ENCODE measurements around the gene ABCB1. TPM values are rescaled to one million over a fixed set of nuclear protein-coding genes. Genes with fewer than 3 reads are reported as not detected.

ABCB1 gene
- total and polyA plus RNA-seq, 5 donors: 0.50 to 3.3 (median 0.62) TPM

DNA sequence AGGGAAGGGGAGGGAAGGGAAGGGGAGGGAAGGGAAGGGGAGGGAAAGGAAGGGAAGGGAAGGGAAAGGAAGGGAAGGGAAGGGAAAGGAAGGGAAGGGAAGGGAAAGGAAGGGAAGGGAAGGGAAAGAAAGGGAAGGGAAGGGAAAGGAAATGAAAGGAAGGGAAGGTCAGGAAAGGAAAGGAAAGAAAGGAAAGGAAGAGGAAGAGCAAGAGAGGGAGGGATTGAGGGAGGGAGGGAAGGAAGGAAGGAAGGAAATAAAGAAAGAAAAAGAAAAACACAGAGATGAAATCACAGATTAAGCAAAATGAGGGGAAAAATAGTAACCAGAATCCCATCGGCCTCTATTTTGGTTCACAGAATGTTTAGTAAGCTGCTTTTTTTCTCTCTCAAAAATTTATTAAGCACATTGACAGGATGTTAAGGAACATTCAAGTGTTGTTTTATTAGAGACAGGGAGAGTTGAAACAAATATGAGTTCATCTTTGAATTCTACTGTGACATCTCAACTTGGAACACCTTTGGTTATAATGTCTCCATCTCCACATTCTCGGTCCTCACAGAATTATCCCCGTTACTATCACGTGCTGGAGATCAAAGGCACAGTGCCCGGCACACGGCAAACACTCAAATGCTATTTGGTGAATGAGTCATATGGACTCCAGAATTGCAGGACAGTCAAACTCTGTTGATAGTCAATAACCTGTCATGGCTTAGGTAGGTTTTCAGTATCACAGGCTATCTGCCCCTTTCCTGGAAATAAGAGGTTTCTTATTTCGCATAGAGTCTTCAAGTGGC, 52.4 kb downstream of the ABCB1 start:
- H3K4me1 ChIP-seq (ENCODE audit: control insufficient read depth, insufficient read depth, low read length): no peaks in the 10 kb centered on the region
- no peak for DNase-seq
- H3K27me3 ChIP-seq (ENCODE audit: control insufficient read depth, insufficient read depth): no peaks in the 10 kb centered on the region
- no peak for ATAC-seq
- no peak overlapping the region for H3K4me3 ChIP-seq (ENCODE audit: low read length)
- H3K9me3 ChIP-seq (ENCODE audit: control insufficient read depth, low read length): no peaks in the 10 kb centered on the region
- intact Hi-C loops (cut with DNase I): no loop called here
- H3K27ac ChIP-seq (ENCODE audit: low read length): no peak overlapping the region
- 92% methylated on average over 7 of the region's 7 CpGs for WGBS

DNA sequence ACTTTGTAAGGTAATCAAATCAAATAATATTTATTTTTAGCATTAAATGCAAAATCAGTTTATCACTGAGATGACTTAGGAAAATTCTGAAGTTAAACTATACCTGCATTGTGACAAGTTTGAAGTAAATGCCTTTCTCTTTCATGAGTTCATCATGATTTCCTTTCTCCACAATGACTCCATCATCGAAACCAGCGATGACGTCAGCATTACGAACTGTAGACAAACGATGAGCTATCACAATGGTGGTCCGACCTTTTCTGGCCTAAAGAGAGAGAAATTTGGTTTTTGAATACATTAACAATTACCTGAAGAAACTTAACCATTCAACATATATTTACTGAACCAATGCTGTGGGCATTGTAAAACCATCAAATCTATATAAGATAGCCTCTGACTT, 54.9 kb downstream of the ABCB1 start:
- H3K4me1 ChIP-seq (ENCODE audit: control insufficient read depth, insufficient read depth, low read length): no peaks in the 10 kb centered on the region
- no peaks in the 10 kb centered on the region for H3K9me3 ChIP-seq (ENCODE audit: control insufficient read depth, low read length)
- DNase-seq: no peak
- no peaks in the 10 kb centered on the region for H3K27me3 ChIP-seq (ENCODE audit: control insufficient read depth, insufficient read depth)
- no peak overlapping the region for H3K27ac ChIP-seq (ENCODE audit: low read length)
- no peak overlapping the region for H3K4me3 ChIP-seq (ENCODE audit: low read length)
- intact Hi-C loops (cut with DNase I): no loop called here
- no peak for ATAC-seq
- WGBS: 89% methylated on average over 6 of the region's 6 CpGs

DNA sequence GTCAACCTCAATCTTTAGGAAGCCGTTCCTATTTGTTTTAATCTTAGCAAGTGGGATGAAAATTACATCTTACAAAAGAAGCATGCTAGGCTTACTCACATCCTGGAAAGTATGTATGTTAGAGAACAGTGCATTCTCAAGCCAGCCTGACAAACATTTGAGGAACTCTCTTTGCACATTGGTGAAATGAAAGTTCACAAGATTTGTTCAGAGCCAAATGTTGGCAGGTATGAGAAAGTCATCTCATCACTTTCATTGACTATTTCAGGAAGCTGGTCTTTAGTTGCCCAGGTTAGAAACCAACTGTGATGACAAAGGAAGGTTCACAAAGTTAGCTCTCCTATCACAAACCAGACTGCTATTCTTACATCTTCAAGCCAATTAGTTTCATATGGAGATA, 57.1 kb downstream of the ABCB1 start:
- intact Hi-C loops (cut with DNase I): no loop called here
- Histone ChIP-seq H3K27ac (ENCODE audit: low read length) (no peak overlapping the region), H3K27me3 (ENCODE audit: control insufficient read depth, insufficient read depth) (no peaks in the 10 kb centered on the region), H3K4me3 (ENCODE audit: low read length) (no peak overlapping the region), H3K9me3 (ENCODE audit: control insufficient read depth, low read length) (no peaks in the 10 kb centered on the region), H3K4me1 (ENCODE audit: control insufficient read depth, insufficient read depth, low read length) (no peaks in the 10 kb centered on the region)
- 65% methylated on average over 1 of the region's 1 CpG for WGBS
- no peak for ATAC-seq
- no peak for DNase-seq

DNA sequence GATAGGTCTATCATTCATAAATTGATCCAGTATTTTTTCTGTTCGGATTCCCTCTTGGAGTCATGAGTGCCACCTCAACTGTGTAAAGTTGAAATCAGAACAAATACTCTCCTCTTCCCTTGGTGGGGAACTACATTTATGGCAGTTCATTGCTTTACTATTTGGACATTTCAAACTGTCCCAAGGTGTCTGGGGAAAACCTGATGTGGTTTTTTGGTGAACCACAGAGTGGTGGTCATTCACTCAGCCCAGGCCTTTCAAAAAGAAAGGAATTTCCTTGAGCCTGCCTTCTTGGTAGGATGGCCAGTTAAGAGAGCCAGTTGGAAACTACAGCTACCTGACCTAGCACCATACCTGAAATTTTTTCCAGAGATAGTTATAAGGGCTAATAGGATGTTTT, 59.0 kb downstream of the ABCB1 start:
- H3K27me3 ChIP-seq (ENCODE audit: control insufficient read depth, insufficient read depth): no peaks in the 10 kb centered on the region
- no peaks in the 10 kb centered on the region for H3K9me3 ChIP-seq (ENCODE audit: control insufficient read depth, low read length)
- intact Hi-C loops (cut with DNase I): no loop called here
- no peaks in the 10 kb centered on the region for H3K4me1 ChIP-seq (ENCODE audit: control insufficient read depth, insufficient read depth, low read length)
- ATAC-seq: no peak
- no peak overlapping the region for H3K4me3 ChIP-seq (ENCODE audit: low read length)
- DNase-seq: no peak
- 81% methylated on average over 1 of the region's 1 CpG for WGBS
- no peak overlapping the region for H3K27ac ChIP-seq (ENCODE audit: low read length)

DNA sequence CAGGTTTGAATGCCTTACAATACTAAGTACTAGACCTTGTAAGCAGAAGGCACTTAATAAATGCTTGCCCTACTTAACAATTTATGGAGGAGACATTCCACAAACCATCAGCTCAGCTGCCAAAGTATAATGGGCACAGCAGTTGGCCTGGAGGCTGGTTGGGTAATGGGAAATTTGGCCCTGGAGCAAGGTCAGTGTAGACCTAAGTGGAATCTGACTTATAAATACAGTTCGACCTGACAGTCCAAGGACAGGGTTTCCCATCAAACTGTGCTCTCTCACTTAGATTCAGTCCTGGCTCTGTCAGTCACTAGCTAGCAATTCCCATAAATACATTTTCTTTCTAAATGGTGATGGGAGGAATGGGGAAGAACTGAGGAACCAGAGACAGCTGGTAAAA, 62.6 kb downstream of the ABCB1 start:
- Histone ChIP-seq H3K27me3 (ENCODE audit: control insufficient read depth, insufficient read depth) (no peaks in the 10 kb centered on the region), H3K4me3 (ENCODE audit: low read length) (no peak overlapping the region), H3K27ac (ENCODE audit: low read length) (no peak overlapping the region), H3K9me3 (ENCODE audit: control insufficient read depth, low read length) (no peaks in the 10 kb centered on the region), H3K4me1 (ENCODE audit: control insufficient read depth, insufficient read depth, low read length) (no peaks in the 10 kb centered on the region)
- ATAC-seq (no peak), DNase-seq (no peak)
- intact Hi-C loops (cut with DNase I): no loop called here
- 58% methylated on average over 1 of the region's 1 CpG for WGBS

DNA sequence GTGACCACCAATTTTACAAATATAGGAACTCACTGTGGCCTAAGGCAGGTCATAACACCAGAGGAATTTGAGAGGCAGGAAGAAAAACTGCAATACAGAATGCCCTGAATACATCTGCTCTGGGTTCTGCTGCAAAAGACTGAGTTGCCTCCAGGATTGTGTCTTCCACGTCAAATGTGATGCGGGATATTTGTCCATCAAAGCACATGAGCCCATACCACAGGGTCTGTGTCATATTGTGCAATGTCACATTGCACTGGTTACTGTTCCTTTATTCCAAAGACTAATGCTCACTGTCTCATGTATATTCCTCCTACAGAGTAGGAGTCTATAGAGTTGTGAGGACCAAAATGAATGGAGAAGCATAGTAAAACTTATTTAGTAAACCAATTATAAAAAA, 66.6 kb downstream of the ABCB1 start:
- intact Hi-C loops (cut with DNase I): no loop called here
- Histone ChIP-seq H3K4me3 (ENCODE audit: low read length) (no peak overlapping the region), H3K27me3 (ENCODE audit: control insufficient read depth, insufficient read depth) (no peaks in the 10 kb centered on the region), H3K27ac (ENCODE audit: low read length) (no peak overlapping the region), H3K4me1 (ENCODE audit: control insufficient read depth, insufficient read depth, low read length) (no peaks in the 10 kb centered on the region), H3K9me3 (ENCODE audit: control insufficient read depth, low read length) (no peaks in the 10 kb centered on the region)
- ATAC-seq: no peak
- DNase-seq: no peak
- WGBS: 88% methylated on average over 2 of the region's 2 CpGs

DNA sequence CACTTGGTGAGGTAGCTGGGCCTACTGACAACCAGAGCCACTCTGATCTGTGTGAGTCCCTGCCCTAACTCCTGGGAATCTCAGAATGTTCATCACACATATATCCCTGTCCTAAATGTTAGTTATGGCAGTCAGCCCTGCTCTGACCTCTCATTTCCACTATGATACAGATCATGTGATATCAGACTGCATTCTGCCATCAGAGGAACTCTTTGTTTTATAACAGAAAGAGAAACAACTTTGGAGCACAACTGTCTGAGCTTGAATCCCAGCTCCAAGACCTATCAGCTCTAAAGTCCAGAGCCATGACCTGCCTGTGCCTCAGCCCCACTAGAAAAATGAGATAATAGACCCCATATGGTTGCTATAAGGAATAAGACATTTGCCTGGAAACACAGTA, 70.6 kb downstream of the ABCB1 start:
- Histone ChIP-seq H3K27ac (ENCODE audit: low read length) (no peak overlapping the region), H3K4me3 (ENCODE audit: low read length) (no peak overlapping the region), H3K4me1 (ENCODE audit: control insufficient read depth, insufficient read depth, low read length) (no peaks in the 10 kb centered on the region), H3K9me3 (ENCODE audit: control insufficient read depth, low read length) (no peaks in the 10 kb centered on the region), H3K27me3 (ENCODE audit: control insufficient read depth, insufficient read depth) (no peaks in the 10 kb centered on the region)
- ATAC-seq (no peak), DNase-seq (no peak)
- intact Hi-C loops (cut with DNase I): no loop called here

DNA sequence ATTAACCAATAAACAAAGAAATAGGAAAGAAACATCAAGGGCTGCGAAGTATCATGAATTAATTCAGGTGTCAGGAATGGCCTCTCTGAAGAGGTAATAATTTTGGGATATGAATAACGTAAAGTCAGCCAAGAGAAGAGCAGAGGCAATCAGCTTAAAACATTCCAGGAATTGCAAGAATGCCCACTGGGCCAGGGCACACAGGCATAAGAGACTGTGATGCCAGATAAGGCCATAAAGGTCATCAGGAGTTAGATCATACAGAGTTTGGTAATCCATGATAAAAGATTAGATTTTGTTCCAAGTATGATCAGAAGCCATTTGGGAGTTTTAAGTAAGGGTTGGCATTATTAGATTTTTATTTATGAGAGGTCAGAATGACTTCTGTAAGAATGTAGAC, 72.0 kb downstream of the ABCB1 start:
- 78% methylated on average over 2 of the region's 2 CpGs for WGBS
- H3K4me3 ChIP-seq (ENCODE audit: low read length): no peak overlapping the region
- ATAC-seq (no peak), DNase-seq (no peak)
- H3K4me1 ChIP-seq (ENCODE audit: control insufficient read depth, insufficient read depth, low read length): no peaks in the 10 kb centered on the region
- intact Hi-C loops (cut with DNase I): no loop called here
- H3K27me3 ChIP-seq (ENCODE audit: control insufficient read depth, insufficient read depth): no peaks in the 10 kb centered on the region
- H3K27ac ChIP-seq (ENCODE audit: low read length): no peak overlapping the region
- no peaks in the 10 kb centered on the region for H3K9me3 ChIP-seq (ENCODE audit: control insufficient read depth, low read length)

DNA sequence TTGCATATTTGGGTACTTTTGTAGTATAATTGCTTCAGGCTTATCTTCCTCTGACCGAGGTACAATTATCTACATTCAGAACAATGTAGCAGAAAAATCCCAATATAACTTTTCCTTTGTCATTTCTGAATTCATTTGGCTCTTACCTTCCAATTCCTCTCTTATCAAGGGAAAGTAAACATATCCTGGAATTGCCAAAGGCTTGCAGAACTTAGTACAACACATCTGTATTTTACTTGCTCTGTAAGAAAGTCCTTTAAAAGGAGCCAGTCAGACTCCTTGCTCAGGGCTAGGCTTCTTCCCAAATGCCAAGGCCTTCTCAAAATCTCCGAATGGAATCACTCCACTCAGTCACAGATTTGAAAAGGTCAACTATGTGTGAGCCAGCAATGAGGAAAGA, 81.9 kb downstream of the ABCB1 start:
- H3K27ac ChIP-seq (ENCODE audit: low read length): no peak overlapping the region
- 39% methylated on average over 2 of the region's 2 CpGs for WGBS
- H3K4me1 ChIP-seq (ENCODE audit: control insufficient read depth, insufficient read depth, low read length): no peaks in the 10 kb centered on the region
- DNase-seq (no peak), ATAC-seq (no peak)
- no peaks in the 10 kb centered on the region for H3K27me3 ChIP-seq (ENCODE audit: control insufficient read depth, insufficient read depth)
- H3K9me3 ChIP-seq (ENCODE audit: control insufficient read depth, low read length): no peaks in the 10 kb centered on the region
- intact Hi-C loops (cut with DNase I): no loop called here
- H3K4me3 ChIP-seq (ENCODE audit: low read length): no peak overlapping the region

DNA sequence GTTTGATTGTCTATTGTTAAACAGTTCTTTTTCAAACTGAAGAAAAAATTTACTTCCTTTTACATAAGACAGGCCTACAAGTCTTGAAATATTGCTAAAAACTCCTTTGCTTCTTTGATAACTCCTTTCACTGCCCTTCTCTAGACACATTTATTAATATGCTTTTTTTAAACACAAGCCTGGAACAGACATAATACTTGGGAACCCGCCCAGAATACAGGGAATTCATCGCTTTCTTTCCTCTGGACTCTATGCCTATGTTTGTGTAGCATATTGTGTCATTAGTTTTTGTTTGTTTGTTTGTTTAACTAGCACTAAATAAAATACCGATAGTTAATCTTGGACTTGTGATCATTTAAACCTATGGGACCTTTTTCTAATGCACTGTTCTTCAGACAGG, 82.8 kb downstream of the ABCB1 start:
- no peak for ATAC-seq
- Histone ChIP-seq H3K4me3 (ENCODE audit: low read length) (no peak overlapping the region), H3K4me1 (ENCODE audit: control insufficient read depth, insufficient read depth, low read length) (no peaks in the 10 kb centered on the region), H3K9me3 (ENCODE audit: control insufficient read depth, low read length) (no peaks in the 10 kb centered on the region), H3K27me3 (ENCODE audit: control insufficient read depth, insufficient read depth) (no peaks in the 10 kb centered on the region), H3K27ac (ENCODE audit: low read length) (no peak overlapping the region)
- DNase-seq: no peak
- intact Hi-C loops (cut with DNase I): no loop called here
- 60% methylated on average over 3 of the region's 3 CpGs for WGBS

DNA sequence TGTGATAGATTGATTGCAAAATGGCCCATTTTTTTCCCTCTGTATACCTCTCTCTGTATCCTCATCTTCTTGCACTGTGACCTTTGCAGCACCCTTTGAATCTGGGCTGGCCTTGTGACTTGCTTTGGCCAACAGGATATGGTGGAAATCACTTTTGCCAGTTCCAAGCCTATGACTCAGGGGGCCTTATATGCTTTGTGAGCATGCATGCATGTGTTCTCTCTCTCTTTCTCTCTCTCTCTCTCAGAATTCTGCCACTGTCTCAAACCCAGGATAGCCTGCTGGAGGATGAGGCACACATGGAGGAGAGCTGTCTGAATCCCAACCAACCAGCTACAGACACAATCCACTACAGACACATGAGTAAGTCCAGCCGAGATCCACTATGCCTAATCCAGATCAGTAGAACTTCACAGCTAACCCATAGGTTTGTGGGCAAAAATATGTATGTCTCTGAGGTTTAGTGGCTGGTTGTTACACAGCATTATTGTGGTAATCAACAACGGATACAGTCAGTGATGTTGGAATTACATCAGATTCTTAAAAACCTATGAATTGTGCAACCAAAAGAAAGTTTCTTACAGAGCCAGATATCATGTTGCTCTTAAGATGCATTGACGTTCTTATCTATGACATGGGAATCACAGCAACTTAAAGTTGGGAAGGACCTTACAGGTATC, 83.4 kb downstream of the ABCB1 start:
- Histone ChIP-seq H3K27ac (ENCODE audit: low read length) (no peak overlapping the region), H3K27me3 (ENCODE audit: control insufficient read depth, insufficient read depth) (no peaks in the 10 kb centered on the region), H3K4me3 (ENCODE audit: low read length) (no peak overlapping the region), H3K9me3 (ENCODE audit: control insufficient read depth, low read length) (no peaks in the 10 kb centered on the region), H3K4me1 (ENCODE audit: control insufficient read depth, insufficient read depth, low read length) (no peaks in the 10 kb centered on the region)
- no peak for ATAC-seq
- DNase-seq: no peak
- intact Hi-C loops (cut with DNase I): no loop called here
- 50% methylated on average over 3 of the region's 3 CpGs for WGBS

All from right cardiac atrium (tissue), 5 donors.